NCI-H345 (cell line): ENCODE results near the gene CISD2.
"Not testable (repeated sequence)": the region's sequence is repeated elsewhere in the genome, so short reads cannot be mapped to it uniquely, and the experiment has no call there.

Experiments used
- DNase-seq: peaks from one replicate; lab custom pipeline; 2025; lab: John Stamatoyannopoulos, UW

CISD2 gene

GRCh38 chr4:102919697-102920096 is 50.9 kb downstream of the CISD2 start:
- DNase-seq = not testable (repeated sequence)

GRCh38 chr4:102935716-102936115 is 66.9 kb downstream of the CISD2 start:
- no peak for DNase-seq

- not testable (repeated sequence) for DNase-seq
Measured at GRCh38 chr4:102938063-102938462, 69.3 kb downstream of the CISD2 start.
